Endothelial cell of umbilical vein (primary cell): ENCODE results near the gene MAP2K4. TPM values are rescaled to one million over a fixed set of nuclear protein-coding genes. Genes with fewer than 3 reads are reported as not detected.
A peak's percentile ranks its signal among the peaks of the same experiment; 100 is the strongest.

Experiments used
- BruUV-seq: library from RNA; stranded (reverse); fragments of 400-500 nt; replicated peaks from 2 replicates; lab custom pipeline; 2021; lab: Mats Ljungman, UMichigan
- CTCF ChIA-PET: fragments of 300-600, 350-600 bp; sonication (Branson Sonifier 250); formaldehyde crosslinking; loops from one replicate; lab custom pipeline; 2021; ENCODE audit warnings: antibody characterized with exemption, inconsistent platforms; lab: Charles Lee
- POLR2A ChIA-PET: fragments of 300-600, 350-600 bp; sonication (Branson Sonifier 250); formaldehyde crosslinking; loops from one replicate; lab custom pipeline; 2021; ENCODE audit warnings: antibody characterized with exemption, inconsistent platforms; lab: Charles Lee
- DNase-seq: peaks from one replicate; pipeline ENCODE4 v3.0.0-alpha.2; 2011; ENCODE audit warnings: low read depth, low spot score
- FAIRE-seq: peaks from 2 replicates; lab custom pipeline; 2011; peaks lifted over from hg19 to GRCh38; lab: Jason Lieb, UNC
- H2AFZ ChIP-seq: 2 replicates; pipeline ENCODE4 v1.6.0; 2012; ENCODE audit warnings: low read depth, low read length, control low read depth, inconsistent platforms
- H3K27ac ChIP-seq: 2 replicates; pipeline ENCODE4 v1.5.1; 2011; ENCODE audit warnings: low read depth, mild to moderate bottlenecking, control low read depth, low read length, moderate library complexity; ENCODE audit not compliant: insufficient read depth
- H3K27me3 ChIP-seq, 2 experiments: 2 replicates each; pipeline versions ENCODE4 v1.6.0 to v1.6.1; 2011; ENCODE audit warnings: low read length in 2 of 2, mixed read lengths in 1 of 2; ENCODE audit not compliant: control insufficient read depth in 2 of 2, insufficient read depth in 2 of 2
- H3K36me3 ChIP-seq, 2 experiments: 2 replicates in 1 of 2; 3 replicates in 1 of 2; pipeline ENCODE4 v1.5.1; 2011; ENCODE audit warnings: low read length in 2 of 2, mild to moderate bottlenecking in 1 of 2, moderate library complexity in 1 of 2; ENCODE audit not compliant: control insufficient read depth in 2 of 2, insufficient read depth in 2 of 2; ENCODE audit errors: extremely low read depth in 1 of 2
- H3K4me1 ChIP-seq: 3 replicates; pipeline ENCODE4 v1.5.1; 2011; ENCODE audit warnings: mild to moderate bottlenecking, low read length; ENCODE audit not compliant: control insufficient read depth, insufficient read depth; ENCODE audit errors: extremely low read depth
- H3K4me2 ChIP-seq: 2 replicates; pipeline ENCODE4 v1.6.1; 2011; ENCODE audit warnings: low read length, control low read depth, mixed read lengths; ENCODE audit not compliant: insufficient read depth
- H3K4me3 ChIP-seq, 3 experiments: fragments of 200-600 bp in 1 of 3; sonication (generic), shearing (Covaris generic) in 1 of 3; replicated peaks in 1 of 3; 2 replicates each; pipeline ENCODE4 v1.5.1; 2011 to 2016; ENCODE audit warnings: control low read depth in 3 of 3, low read length in 3 of 3, mild to moderate bottlenecking in 2 of 3, inconsistent platforms in 1 of 3, low read depth in 1 of 3, moderate library complexity in 1 of 3; ENCODE audit not compliant: insufficient read depth in 1 of 3
- H3K79me2 ChIP-seq: 2 replicates; pipeline ENCODE4 v1.6.0; 2012; ENCODE audit warnings: low read length, inconsistent platforms; ENCODE audit not compliant: control insufficient read depth, insufficient read depth
- H3K9ac ChIP-seq: replicated peaks from 2 replicates; pipeline ENCODE3; 2011; ENCODE audit warnings: low read length, control low read depth; ENCODE audit not compliant: insufficient read depth; ENCODE audit errors: extremely low read depth
- H3K9me1 ChIP-seq: replicated peaks from 3 replicates; pipeline ENCODE4 v1.6.0; 2011; ENCODE audit warnings: mild to moderate bottlenecking, low read length; ENCODE audit not compliant: control insufficient read depth, insufficient read depth; ENCODE audit errors: extremely low read depth
- H3K9me3 ChIP-seq: replicated peaks from 2 replicates; pipeline ENCODE4 v1.5.1; 2012; ENCODE audit warnings: low read length, inconsistent platforms; ENCODE audit not compliant: control insufficient read depth, insufficient read depth
- H4K20me1 ChIP-seq: replicated peaks from 2 replicates; pipeline ENCODE3; 2011; ENCODE audit warnings: mild to moderate bottlenecking, low read length; ENCODE audit not compliant: control insufficient read depth, insufficient read depth; ENCODE audit errors: extremely low read depth
- CTCF ChIP-seq, 2 donors: IDR thresholded peaks; 1 replicate in 1 of 2; 2 replicates in 1 of 2; pipeline ENCODE4 v1.5.1; 2011; ENCODE audit warnings: low read length in 2 of 2, mild to moderate bottlenecking in 2 of 2, moderate library complexity in 2 of 2, control low read depth in 1 of 2, inconsistent platforms in 1 of 2, low read depth in 1 of 2; ENCODE audit not compliant: insufficient read depth in 1 of 2; ENCODE audit errors: extremely low read depth in 1 of 2
- EZH2 ChIP-seq: IDR thresholded peaks from 2 replicates; pipeline ENCODE4 v1.6.1; 2012; ENCODE audit warnings: borderline replicate concordance, low read depth, mild to moderate bottlenecking, moderate library complexity, low read length, inconsistent platforms; ENCODE audit not compliant: severe bottlenecking
- GATA2 ChIP-seq: IDR thresholded peaks from 2 replicates; pipeline ENCODE4 v1.7.0; 2011; ENCODE audit warnings: low read depth, mild to moderate bottlenecking, moderate library complexity, mixed read lengths, low read length; ENCODE audit not compliant: insufficient read length, insufficient read depth
- JUN ChIP-seq: IDR thresholded peaks from 2 replicates; pipeline ENCODE4 v1.6.1; 2011; ENCODE audit warnings: borderline replicate concordance, low read depth; ENCODE audit not compliant: insufficient read length, insufficient read depth
- MAX ChIP-seq: IDR thresholded peaks from 2 replicates; pipeline ENCODE4 v1.6.1; 2011; ENCODE audit not compliant: insufficient read depth, insufficient read length
- POLR2A ChIP-seq: IDR thresholded peaks from 2 replicates; pipeline ENCODE4 v1.6.1; 2012; ENCODE audit warnings: low read depth, mild to moderate bottlenecking, control low read depth, low read length
- dilution Hi-C: fragments of 300-500 bp; cut with MboI; formaldehyde crosslinking; loops from one replicate; pipeline ENCODE4 v1.15.0; 2019; ENCODE audit warnings: low sequenced_read_pairs; ENCODE audit not compliant: extremely low pct_ligation_motif_present
- intact Hi-C: fragments of 100-400 bp; cut with micrococcal nuclease; formaldehyde crosslinking; loops from one replicate; pipeline ENCODE4 v1.10.0; 2022
- polyA plus RNA-seq, 4 experiments: library from polyadenylated mRNA; depleted of rRNA in 3 of 4; stranded (reverse) in 3 of 4; unstranded in 1 of 4; fragments of >200 nt; gene quantifications; 2 replicates each; pipeline versions ENCODE4 v1.2.1 to v1.2.3, GENCODE V29; 2011 to 2012; ENCODE audit warnings: missing spikeins in 1 of 4
- total RNA-seq: library from RNA; stranded (reverse); gene quantifications from 2 replicates; pipeline ENCODE4 v1.2.3, GENCODE V29; 2021

The MAP2K4 gene
- total and polyA plus RNA-seq, 2 donors (not counting 3 experiments of a cell fraction or from before 2014, with no cell fraction given), result 8.6 to 17.5 TPM

GRCh38 chr17:11986179-11986941 is 34.3 kb upstream of the MAP2K4 start:
- Histone ChIP-seq H3K4me2 (no peak overlapping the region), H3K27ac (no peak overlapping the region), H3K4me1 (no peaks in the 10 kb centered on the region), H4K20me1 (no peaks in the 10 kb centered on the region), H3K9me1 (no peaks in the 10 kb centered on the region), H3K27me3 (no peaks in the 10 kb centered on the region), H3K9me3 (no peaks in the 10 kb centered on the region), H3K9ac (no peak overlapping the region), H3K4me3 (no peak overlapping the region), H3K36me3 (peaks cover 7 to 9% of the 10 kb centered on the region in 2 experiments), H3K79me2 (no peaks in the 10 kb centered on the region), H2AFZ (no peak overlapping the region)
- CTCF ChIA-PET, result interaction anchor here (0.6 to 6.8 kb wide), 15 partner anchors 11 to 1355 kb away, joined by 3 to 78 read pairs (median 3); partner anchors contain the start of gene ZNF18
- intact Hi-C loops (loop anchor here (10.0 kb wide), 3 partner anchors 842 to 1342 kb away; partner anchors contain the start of gene TMEM220), dilution Hi-C loops (no loop called here)
- no TSS peak for BruUV-seq
- no peak for DNase-seq
- no peak for TF ChIP-seq EZH2
- no peak for TF ChIP-seq GATA2
- no peak for TF ChIP-seq POLR2A
- TF ChIP-seq MAX, result no peak
- no peak for TF ChIP-seq JUN
- FAIRE-seq, result no peak
- POLR2A ChIA-PET, result no interaction called here

GRCh38 chr17:11986942-11987329 is 33.7 kb upstream of the MAP2K4 start:
- Histone ChIP-seq H3K79me2 (no peaks in the 10 kb centered on the region), H3K9me1 (no peaks in the 10 kb centered on the region), H3K27me3 (no peaks in the 10 kb centered on the region), H3K36me3 (peaks cover 7 to 9% of the 10 kb centered on the region in 2 experiments), H3K9ac (no peak overlapping the region), H3K27ac (no peak overlapping the region), H3K4me3 (no peak overlapping the region), H3K4me1 (no peaks in the 10 kb centered on the region), H2AFZ (no peak overlapping the region), H4K20me1 (no peaks in the 10 kb centered on the region), H3K9me3 (no peaks in the 10 kb centered on the region), H3K4me2 (no peak overlapping the region)
- CTCF ChIA-PET, result interaction anchor here (0.6 to 6.8 kb wide), 15 partner anchors 10 to 1355 kb away, joined by 3 to 78 read pairs (median 3); partner anchors contain the start of gene ZNF18
- intact Hi-C loops, result loop anchor here (1.0 to 10.0 kb wide), 4 partner anchors 842 to 1342 kb away; partner anchors contain the start of gene TMEM220
- dilution Hi-C loops, result no loop called here
- peak; percentile 30 to 35 for TF ChIP-seq CTCF (IDR thresholded peaks at IDR 0.05; ENCODE audit: extremely low read depth in 1 of 2, insufficient read depth in 1 of 2, low read depth in 1 of 2, low read length in 2 of 2)
- TF ChIP-seq MAX, result no peak
- POLR2A ChIA-PET, result no interaction called here
- FAIRE-seq (peak; percentile 80), DNase-seq (peak; percentile 72)
- BruUV-seq, result no TSS peak
